Activated T-helper 1 cell treated with Interleukin-2 at 50 U/mL for 16 hours (primary cell): ENCODE results near the gene UPK3A.
"Not testable (repeated sequence)": the region's sequence is repeated elsewhere in the genome, so short reads cannot be mapped to it uniquely, and the experiment has no call there.

Source experiments
- DNase-seq: peaks from one replicate; pipeline ENCODE4 v3.0.0-alpha.2; 2020; ENCODE audit warnings: low read depth

Gene UPK3A

GRCh38 chr22:45257941-45258340, 26.8 kb upstream of the UPK3A start:
- DNase-seq = not testable (repeated sequence)

- DNase-seq = no peak
Measured at GRCh38 chr22:45259754-45260394, 24.9 kb upstream of the UPK3A start.

- DNase-seq = not testable (repeated sequence)
Measured at GRCh38 chr22:45260395-45260759, 24.4 kb upstream of the UPK3A start.

DNA sequence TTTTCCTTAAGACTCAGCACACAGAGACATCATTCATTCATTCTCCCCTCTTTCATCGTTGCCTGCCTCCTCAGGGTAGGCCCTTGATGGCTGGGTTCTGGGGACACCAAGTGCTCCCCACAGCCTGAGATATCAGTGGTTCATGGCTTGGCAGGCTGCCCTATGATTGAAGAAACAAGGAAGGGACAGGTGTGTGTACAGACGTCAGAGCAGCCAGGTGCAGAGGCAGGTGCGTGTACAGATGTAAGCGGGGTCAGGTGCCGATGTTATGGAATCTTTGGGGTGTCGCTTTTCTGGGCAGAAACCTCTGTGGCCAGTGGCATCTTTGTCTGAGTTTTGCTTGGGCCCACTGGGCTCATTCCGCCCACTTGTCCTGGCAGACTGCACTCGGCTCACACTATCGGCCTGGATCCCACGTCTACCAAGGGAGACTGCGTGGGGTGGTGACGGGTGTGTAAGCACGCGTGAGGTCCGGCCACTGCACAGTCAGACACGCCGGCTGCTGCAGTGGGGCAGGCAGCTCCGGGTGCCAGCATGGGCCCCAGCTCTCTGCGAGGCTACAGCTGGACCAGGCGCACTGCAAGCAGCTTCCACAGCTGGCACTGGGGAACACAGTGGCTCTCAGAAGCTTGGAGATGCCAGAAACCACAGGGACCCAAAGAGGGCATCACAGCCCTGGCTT, 23.2 kb upstream of the UPK3A start:
- DNase-seq = no peak

DNA sequence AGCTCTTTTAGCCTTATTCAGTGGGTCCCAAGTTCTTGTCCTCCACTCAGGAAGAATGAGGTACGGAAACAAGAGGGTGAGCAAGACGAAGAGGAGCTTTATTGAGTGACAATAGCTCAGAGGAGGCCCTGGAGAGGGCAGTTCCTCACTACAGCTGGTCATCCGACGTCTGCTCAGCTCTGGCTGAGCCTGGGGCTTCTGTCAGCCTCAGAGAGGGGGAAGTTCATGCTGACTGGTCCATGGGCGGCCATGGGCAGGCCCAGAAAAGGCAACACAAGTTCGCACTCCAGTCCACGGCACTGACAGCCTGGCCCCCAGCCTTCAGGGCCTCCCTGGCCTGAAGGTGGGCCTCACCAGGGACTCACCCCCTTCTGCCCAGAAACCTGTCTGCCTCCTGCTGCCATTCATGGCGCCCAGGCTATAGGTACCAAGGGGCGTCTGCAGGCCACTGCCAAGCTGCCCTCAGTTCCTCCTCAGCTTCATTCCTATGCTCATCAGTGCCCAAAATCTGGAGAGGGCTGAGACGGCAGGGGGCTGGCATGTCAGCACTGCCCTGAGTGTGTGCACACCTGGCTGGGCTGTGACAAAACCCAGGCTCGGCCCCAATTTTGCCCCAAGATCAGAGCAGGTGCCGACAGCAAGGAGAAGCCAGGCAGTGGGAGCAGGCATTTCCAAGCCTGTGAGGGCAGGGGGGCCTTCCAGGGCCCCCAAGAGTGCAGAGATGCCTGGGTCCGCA, 22.4 kb upstream of the UPK3A start:
- no peak for DNase-seq

DNA sequence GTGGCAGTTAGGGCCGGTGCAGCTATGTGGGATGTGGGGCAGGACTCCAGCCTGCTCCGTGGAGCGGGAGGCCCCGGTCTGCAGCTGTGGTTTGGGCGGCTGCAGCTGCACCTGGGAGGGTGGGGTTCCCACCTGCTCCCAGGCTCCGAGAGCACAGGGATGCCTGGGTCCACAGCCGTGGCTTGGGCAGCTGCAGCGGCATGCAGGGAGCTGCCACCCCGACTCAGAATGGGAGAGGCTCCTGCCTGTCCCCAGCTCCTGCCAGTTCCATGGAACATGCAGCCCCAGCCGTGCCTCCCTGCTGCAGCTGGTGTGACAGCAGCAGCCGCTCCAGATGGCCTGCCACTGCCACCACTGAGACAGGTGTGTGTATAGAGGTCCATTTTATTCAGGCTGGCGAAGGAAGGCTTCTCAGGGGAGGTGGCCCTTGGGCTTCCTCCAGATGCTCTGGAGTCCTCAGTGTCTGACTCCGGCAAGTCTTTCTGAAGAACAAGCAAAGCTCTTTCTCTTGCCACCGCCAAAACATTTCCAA, 21.8 kb upstream of the UPK3A start:
- DNase-seq = no peak

DNA sequence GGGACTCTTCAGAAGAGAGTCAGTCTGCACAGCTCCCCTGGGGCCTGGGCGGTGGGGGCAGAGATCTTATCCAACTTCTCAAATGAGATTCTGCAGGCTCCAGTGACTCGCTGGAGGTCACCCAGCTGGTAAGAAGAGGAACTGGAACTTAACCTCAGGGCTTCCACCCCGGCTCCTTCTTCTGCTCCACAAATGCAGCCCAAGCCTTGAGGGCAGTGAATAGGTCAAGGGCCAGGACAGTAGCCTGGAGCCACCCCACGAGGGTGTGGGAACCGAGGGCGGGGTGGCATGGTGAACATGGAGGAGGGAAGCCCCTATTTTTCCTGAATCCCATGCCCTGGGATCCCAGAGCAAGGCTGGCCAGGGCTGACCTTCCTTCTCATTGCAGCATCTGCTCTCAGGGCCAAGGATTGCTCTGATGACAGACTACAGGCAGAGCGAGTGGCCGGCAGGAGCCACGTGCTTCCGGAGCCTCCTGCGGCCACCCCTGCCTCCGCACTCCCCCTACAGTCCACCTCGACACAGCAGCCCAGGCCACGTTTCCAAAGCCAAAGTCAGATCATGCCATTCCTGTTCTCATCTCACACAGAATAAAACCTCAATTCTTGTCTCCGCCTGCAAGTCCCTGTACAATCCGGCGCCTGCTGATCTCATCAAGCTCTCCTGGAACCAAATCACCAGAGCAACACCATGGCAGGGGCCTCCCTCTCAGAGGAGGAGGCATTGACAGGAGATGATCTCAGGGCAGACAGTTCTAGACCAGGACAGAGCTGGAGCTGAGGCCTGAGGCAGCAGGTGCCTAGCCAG, 21.1 kb upstream of the UPK3A start:
- no peak for DNase-seq

- no peak for DNase-seq
Measured at GRCh38 chr22:45265535-45265934, 19.2 kb upstream of the UPK3A start.

- no peak for DNase-seq
Measured at GRCh38 chr22:45268167-45268957, 16.4 kb upstream of the UPK3A start.

- peak; percentile 88 for DNase-seq
Measured at GRCh38 chr22:45268958-45269844, 15.5 kb upstream of the UPK3A start.

- no peak for DNase-seq
Measured at GRCh38 chr22:45270095-45271020, 14.4 kb upstream of the UPK3A start.

- DNase-seq = no peak
Measured at GRCh38 chr22:45271667-45272201, 13.0 kb upstream of the UPK3A start.

- DNase-seq = no peak
Measured at GRCh38 chr22:45272498-45272897, 12.3 kb upstream of the UPK3A start.

DNA sequence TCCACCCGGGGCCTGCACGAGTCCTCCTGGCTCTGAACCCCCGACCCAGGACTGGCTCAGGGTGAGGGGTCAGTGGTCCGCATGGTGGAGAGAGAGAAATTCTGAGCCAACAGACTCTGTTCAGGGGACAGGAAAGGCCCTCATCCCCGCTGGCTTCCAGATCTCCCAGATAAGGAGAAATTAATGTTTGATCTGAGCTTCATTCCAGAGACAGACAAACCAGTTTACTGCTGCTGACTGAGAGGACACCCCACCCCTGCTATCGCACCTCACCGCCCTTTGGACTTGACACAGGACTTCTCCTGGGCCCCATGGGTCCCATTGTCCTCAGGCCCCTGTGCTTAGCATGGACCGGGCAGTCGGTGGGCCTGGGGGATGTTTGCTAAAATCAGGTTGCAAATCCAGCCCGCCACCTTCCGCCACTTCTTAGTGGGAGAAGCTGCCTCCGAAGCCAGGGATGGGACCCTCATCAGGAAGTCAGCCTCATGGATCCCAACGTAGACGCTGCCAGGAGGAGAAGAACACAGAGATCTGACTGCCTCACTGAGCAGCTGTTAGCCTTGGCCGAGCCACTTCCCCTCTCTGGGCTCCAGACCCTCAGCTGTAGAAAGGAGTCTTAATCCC, 11.2 kb upstream of the UPK3A start:
- no peak for DNase-seq

GRCh38 chr22:45276507-45277105, 8.1 kb upstream of the UPK3A start:
- DNase-seq = no peak

GRCh38 chr22:45277720-45278119, 7.0 kb upstream of the UPK3A start:
- not testable (repeated sequence) for DNase-seq

DNA sequence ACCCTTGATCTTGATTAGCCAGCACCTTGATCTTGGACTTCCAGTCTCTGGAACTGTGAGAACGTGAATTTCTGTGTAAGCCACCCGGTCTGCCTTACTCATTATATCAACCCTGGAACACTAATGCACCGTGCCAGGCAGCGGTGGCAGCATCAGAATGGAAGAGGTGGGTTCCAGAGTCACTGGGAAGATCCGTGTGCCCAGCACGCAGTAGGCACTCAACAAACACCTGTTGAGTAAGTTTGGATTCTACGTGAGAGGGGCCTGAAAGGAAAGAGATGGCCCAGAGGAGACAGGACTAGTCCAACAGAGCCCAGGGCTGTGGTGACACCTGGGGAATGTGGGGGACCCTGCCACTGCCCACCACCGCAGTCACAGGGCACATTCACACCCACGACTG, 6.6 kb upstream of the UPK3A start:
- DNase-seq = no peak

- DNase-seq = no peak
Measured at GRCh38 chr22:45280587-45280980, 4.2 kb upstream of the UPK3A start.
